ENCODE data around the gene PHKB.
"Not testable (repeated sequence)": the region's sequence is repeated elsewhere in the genome, so short reads cannot be mapped to it uniquely, and the experiment has no call there.

- TF ChIP-seq CTCF (conservative IDR thresholded peaks at IDR 0.05); EZH2 (IDR thresholded peaks at IDR 0.05; ENCODE audit: low read depth): not testable (repeated sequence)
Observed at GRCh38 chr16:47554587-47554986, 93.5 kb downstream of the PHKB start.

Data from PC-9 (cell line).